IMR-90 (cell line): ENCODE data around the gene MLEC. TPM values are rescaled to one million over a fixed set of nuclear protein-coding genes. Genes with fewer than 3 reads are reported as not detected.

Experiments
- ATAC-seq: fragments of 200-7000 bp; cut with Tn5 transposase; 2 replicates; pipeline ENCODE4 v1.9.1; 2020; ENCODE audit warnings: low read depth, mild to moderate bottlenecking, moderate library complexity
- BruUV-seq: library from RNA; stranded (reverse); fragments of 400-500 nt; replicated peaks from 2 replicates; lab custom pipeline; 2021; lab: Mats Ljungman, UMichigan
- CTCF ChIA-PET: fragments of 300-600 bp; formaldehyde crosslinking; extraction: SDS; loops from one replicate; lab custom pipeline; 2021; ENCODE audit warnings: antibody characterized with exemption; lab: Yijun Ruan, JAX
- POLR2A ChIA-PET: fragments of 300-600 bp; sonication (Branson Sonifier 250); formaldehyde crosslinking; loops from one replicate; lab custom pipeline; 2022; ENCODE audit warnings: antibody characterized with exemption; ENCODE audit not compliant: unreplicated experiment; lab: Charles Lee
- DNase-seq: peaks from one replicate; pipeline ENCODE4 v3.0.0; 2013
- H2AFZ ChIP-seq: replicated peaks from 2 replicates; pipeline ENCODE3; 2013; ENCODE audit warnings: low read length, mild to moderate bottlenecking; ENCODE audit not compliant: poor library complexity
- H2AK5ac ChIP-seq: 2 replicates; pipeline ENCODE4 v1.6.1; 2013; ENCODE audit warnings: low read depth, low read length, inconsistent platforms
- H2AK9ac ChIP-seq: replicated peaks from 2 replicates; pipeline ENCODE3; 2013; ENCODE audit warnings: mild to moderate bottlenecking, low read depth, low read length, moderate library complexity; ENCODE audit not compliant: poor library complexity
- H2BK120ac ChIP-seq: 2 replicates; pipeline ENCODE4 v1.6.1; 2013; ENCODE audit warnings: low read depth, low read length, inconsistent platforms
- H2BK15ac ChIP-seq: 3 replicates; pipeline ENCODE4 v1.6.1; 2013; ENCODE audit warnings: low read depth, low read length, inconsistent platforms
- H2BK20ac ChIP-seq: 2 replicates; pipeline ENCODE4 v1.6.1; 2013; ENCODE audit warnings: low read depth, mild to moderate bottlenecking, inconsistent platforms, low read length, moderate library complexity
- H2BK5ac ChIP-seq: 2 replicates; pipeline ENCODE4 v1.6.1; 2013; ENCODE audit warnings: mild to moderate bottlenecking, low read depth, low read length, inconsistent platforms; ENCODE audit not compliant: poor library complexity, severe bottlenecking
- H3K14ac ChIP-seq: replicated peaks from 2 replicates; pipeline ENCODE4 v1.6.1; 2013; ENCODE audit warnings: low read depth, low read length, inconsistent platforms
- H3K18ac ChIP-seq: 2 replicates; pipeline ENCODE4 v1.6.1; 2013; ENCODE audit warnings: low read depth, low read length, control low read depth
- H3K23ac ChIP-seq: 2 replicates; pipeline ENCODE4 v1.6.1; 2013; ENCODE audit warnings: low read depth, low read length, inconsistent platforms
- H3K27ac ChIP-seq: 2 replicates; pipeline ENCODE4 v1.5.1; 2013; ENCODE audit warnings: mild to moderate bottlenecking, control low read depth, low read length; ENCODE audit not compliant: insufficient read depth
- H3K27me3 ChIP-seq: 2 replicates; pipeline ENCODE4 v1.6.1; 2013; ENCODE audit warnings: low read length; ENCODE audit not compliant: control insufficient read depth, insufficient read depth
- H3K36me3 ChIP-seq: 2 replicates; pipeline ENCODE4 v1.6.1; 2013; ENCODE audit warnings: low read length, mixed read lengths; ENCODE audit not compliant: control insufficient read depth, insufficient read depth
- H3K4ac ChIP-seq: 2 replicates; pipeline ENCODE4 v1.6.1; 2013; ENCODE audit warnings: low read depth, low read length, inconsistent platforms
- H3K4me1 ChIP-seq: 2 replicates; pipeline ENCODE4 v1.6.1; 2013; ENCODE audit warnings: low read length, mixed read lengths; ENCODE audit not compliant: control insufficient read depth, insufficient read depth
- H3K4me2 ChIP-seq: 2 replicates; pipeline ENCODE4 v1.6.1; 2013; ENCODE audit warnings: low read depth, mild to moderate bottlenecking, control low read depth, low read length, moderate library complexity
- H3K4me3 ChIP-seq: 2 replicates; pipeline ENCODE4 v1.5.1; 2013; ENCODE audit warnings: low read depth, mild to moderate bottlenecking, control low read depth, low read length, moderate library complexity; ENCODE audit not compliant: insufficient read depth
- H3K56ac ChIP-seq: 2 replicates; pipeline ENCODE4 v1.6.1; 2013; ENCODE audit warnings: low read length, inconsistent platforms; ENCODE audit not compliant: insufficient read depth; ENCODE audit errors: extremely low read depth
- H3K79me1 ChIP-seq, 2 experiments: 2 replicates each; pipeline ENCODE4 v1.6.1; 2013; ENCODE audit warnings: low read length in 2 of 2, inconsistent platforms in 1 of 2, low read depth in 1 of 2
- H3K9ac ChIP-seq: 2 replicates; pipeline ENCODE4 v1.6.1; 2013; ENCODE audit warnings: low read depth, low read length, control low read depth
- H3K9me1 ChIP-seq: 2 replicates; pipeline ENCODE4 v1.6.1; 2013; ENCODE audit warnings: low read length, inconsistent platforms; ENCODE audit not compliant: insufficient read depth
- H3K9me3 ChIP-seq: 2 replicates; pipeline ENCODE4 v1.6.1; 2013; ENCODE audit warnings: low read length; ENCODE audit not compliant: control insufficient read depth, insufficient read depth
- H4K20me1 ChIP-seq: 2 replicates; pipeline ENCODE4 v1.6.1; 2013; ENCODE audit warnings: low read length, inconsistent platforms; ENCODE audit not compliant: insufficient read depth
- H4K5ac ChIP-seq: 2 replicates; pipeline ENCODE4 v1.6.1; 2013; ENCODE audit warnings: mild to moderate bottlenecking, low read depth, low read length, control low read depth
- H4K8ac ChIP-seq, 2 experiments: 2 replicates each; pipeline ENCODE4 v1.6.1; 2013; ENCODE audit warnings: low read depth in 2 of 2, low read length in 2 of 2, control low read depth in 1 of 2, inconsistent platforms in 1 of 2
- H4K91ac ChIP-seq: 2 replicates; pipeline ENCODE4 v1.6.1; 2013; ENCODE audit warnings: low read depth, low read length, inconsistent platforms; ENCODE audit not compliant: insufficient read depth
- BHLHE40 ChIP-seq: fragments of 150-350 bp; IDR thresholded peaks from 2 replicates; pipeline ENCODE4 v1.6.1; 2016; ENCODE audit warnings: mild to moderate bottlenecking, low read depth, low read length
- CHD1 ChIP-seq: IDR thresholded peaks from 2 replicates; pipeline ENCODE4 v1.6.1; 2012; ENCODE audit warnings: low read depth, low read length, improper control_type of control experiment
- FOS ChIP-seq: fragments of 150-350 bp; IDR thresholded peaks from 2 replicates; pipeline ENCODE4 v1.6.1; 2016; ENCODE audit warnings: low read depth, low read length
- MAZ ChIP-seq: IDR thresholded peaks from 2 replicates; pipeline ENCODE4 v1.6.1; 2012; ENCODE audit warnings: low read depth, mild to moderate bottlenecking, low read length, improper control_type of control experiment, moderate library complexity, borderline replicate concordance
- MXI1 ChIP-seq: IDR thresholded peaks from 2 replicates; pipeline ENCODE4 v1.6.1; 2012; ENCODE audit warnings: low read depth, mild to moderate bottlenecking, low read length, moderate library complexity, borderline replicate concordance
- NFE2L2 ChIP-seq: fragments of 150-350 bp; IDR thresholded peaks from 2 replicates; pipeline ENCODE4 v1.6.1; 2016; ENCODE audit warnings: low read depth, mild to moderate bottlenecking, low read length
- POLR2A ChIP-seq: IDR thresholded peaks from 2 replicates; pipeline ENCODE4 v1.6.1; 2012; ENCODE audit warnings: mild to moderate bottlenecking, low read depth, low read length
- RAD21 ChIP-seq: IDR thresholded peaks from 2 replicates; pipeline ENCODE4 v1.6.1; 2012; ENCODE audit warnings: low read length, improper control_type of control experiment
- SMC3 ChIP-seq: fragments of 150-350 bp; IDR thresholded peaks from 2 replicates; pipeline ENCODE4 v1.6.1; 2016; ENCODE audit warnings: low read depth, mild to moderate bottlenecking, antibody characterized with exemption, low read length, moderate library complexity
- WGBS, 2 experiments: methylation state at CpG; one replicate each; pipeline versions ENCODE4 v1.1.5 to v1.1.7; 2013; ENCODE audit warnings: missing lambda C conversion rate in 2 of 2; ENCODE audit not compliant: insufficient read length in 1 of 2; ENCODE audit errors: extremely low coverage in 2 of 2; 5-methylcytosine and 5-hydroxymethylcytosine counted together
- dilution Hi-C: fragments of 300-500 bp; cut with HindIII; formaldehyde crosslinking; loops from one replicate; pipeline ENCODE4 v1.14.3; 2018; ENCODE audit warnings: low sequenced_read_pairs; ENCODE audit not compliant: unreplicated experiment
- in situ Hi-C: fragments of 300-500 bp; cut with MboI; formaldehyde crosslinking; loops from 3 replicates; pipeline ENCODE4 v1.14.3; 2019; ENCODE audit warnings: low sequenced_read_pairs, inconsistent platforms, mixed read lengths
- intact Hi-C: fragments of 100-400 bp; cut with micrococcal nuclease; formaldehyde crosslinking; loops from 2 replicates; pipeline ENCODE4 v1.10.0; 2022
- polyA plus RNA-seq, 3 experiments: library from polyadenylated mRNA; depleted of rRNA; stranded (reverse); fragments of >200 nt; gene quantifications; 2 replicates each; pipeline ENCODE4 v1.2.3, GENCODE V29; 2012; ENCODE audit warnings: low replicate concordance in 1 of 3
- total RNA-seq: library from RNA; depleted of rRNA; stranded (reverse); fragments of >200 nt; gene quantifications from 2 replicates; pipeline ENCODE4 v1.2.3, GENCODE V29; 2012
- TF ChIP-seq, protein P1 (sequence below): fragments of 150-350 bp; IDR thresholded peaks from 2 replicates; pipeline ENCODE4 v1.6.1; 2016; ENCODE audit warnings: low read depth, mild to moderate bottlenecking, low read length, moderate library complexity, borderline replicate concordance
- TF ChIP-seq, protein P2 (sequence below): fragments of 150-350 bp; IDR thresholded peaks from 2 replicates; pipeline ENCODE4 v1.6.1; 2017; ENCODE audit warnings: mild to moderate bottlenecking, antibody characterized with exemption, low read length, low read depth

Gene MLEC
- total and polyA plus RNA-seq, 2 of the 4 experiments (the other 2 are of a cell fraction): 44.1 to 137 TPM

DNA sequence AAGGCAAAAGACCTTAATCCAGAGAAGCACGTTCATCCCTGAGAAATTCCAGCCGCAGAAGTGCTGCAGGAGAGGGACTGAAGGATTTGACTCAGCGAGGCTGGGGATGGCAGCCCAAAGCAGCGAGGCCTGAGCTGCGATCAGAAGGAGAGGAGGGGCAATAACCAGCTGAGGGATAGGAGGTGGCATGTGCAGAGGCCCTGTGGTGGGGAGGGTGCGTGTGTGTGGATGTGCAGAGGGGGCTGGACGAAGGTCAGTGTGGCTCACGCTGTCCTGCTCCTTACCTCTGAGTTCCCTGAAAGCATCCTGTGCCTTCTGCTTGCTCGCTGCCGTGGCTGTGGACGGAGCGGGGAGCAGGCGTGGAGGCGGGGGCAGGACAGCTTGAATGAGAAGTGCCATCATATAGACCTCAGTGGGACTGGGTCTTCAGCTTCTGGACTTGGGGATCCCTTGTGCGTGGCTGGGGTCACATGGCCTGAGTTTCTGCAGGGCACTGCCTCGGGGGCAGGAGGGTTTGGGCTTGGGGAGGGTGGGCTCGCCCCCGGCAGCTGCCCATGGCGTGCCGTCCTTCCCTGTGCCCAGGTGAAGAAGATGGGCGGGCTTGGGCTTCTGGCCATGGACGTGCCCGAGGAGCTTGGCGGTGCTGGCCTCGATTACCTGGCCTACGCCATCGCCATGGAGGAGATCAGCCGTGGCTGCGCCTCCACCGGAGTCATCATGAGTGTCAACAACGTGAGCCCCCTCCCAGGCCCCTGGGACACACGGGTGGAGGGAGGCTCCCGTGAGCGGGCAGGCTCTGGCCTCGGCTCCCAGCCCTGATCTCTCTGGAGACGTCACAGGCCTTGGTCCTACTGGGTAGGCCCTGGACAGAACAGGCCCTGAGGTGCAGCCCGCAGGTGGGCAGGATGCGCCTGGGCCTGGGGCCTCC, 49.7 kb downstream of the MLEC start:
- no peak for TF ChIP-seq FOS
- no peak for TF ChIP-seq MAZ
- no peak for TF ChIP-seq SMC3
- no peak for TF ChIP-seq RAD21
- TF ChIP-seq, protein P1, sequence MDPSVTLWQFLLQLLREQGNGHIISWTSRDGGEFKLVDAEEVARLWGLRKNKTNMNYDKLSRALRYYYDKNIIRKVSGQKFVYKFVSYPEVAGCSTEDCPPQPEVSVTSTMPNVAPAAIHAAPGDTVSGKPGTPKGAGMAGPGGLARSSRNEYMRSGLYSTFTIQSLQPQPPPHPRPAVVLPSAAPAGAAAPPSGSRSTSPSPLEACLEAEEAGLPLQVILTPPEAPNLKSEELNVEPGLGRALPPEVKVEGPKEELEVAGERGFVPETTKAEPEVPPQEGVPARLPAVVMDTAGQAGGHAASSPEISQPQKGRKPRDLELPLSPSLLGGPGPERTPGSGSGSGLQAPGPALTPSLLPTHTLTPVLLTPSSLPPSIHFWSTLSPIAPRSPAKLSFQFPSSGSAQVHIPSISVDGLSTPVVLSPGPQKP: no peak
- TF ChIP-seq, protein P2, sequence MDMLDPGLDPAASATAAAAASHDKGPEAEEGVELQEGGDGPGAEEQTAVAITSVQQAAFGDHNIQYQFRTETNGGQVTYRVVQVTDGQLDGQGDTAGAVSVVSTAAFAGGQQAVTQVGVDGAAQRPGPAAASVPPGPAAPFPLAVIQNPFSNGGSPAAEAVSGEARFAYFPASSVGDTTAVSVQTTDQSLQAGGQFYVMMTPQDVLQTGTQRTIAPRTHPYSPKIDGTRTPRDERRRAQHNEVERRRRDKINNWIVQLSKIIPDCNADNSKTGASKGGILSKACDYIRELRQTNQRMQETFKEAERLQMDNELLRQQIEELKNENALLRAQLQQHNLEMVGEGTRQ: no peak
- no peak for TF ChIP-seq NFE2L2
- no peak for TF ChIP-seq BHLHE40
- TF ChIP-seq CHD1: no peak
- TF ChIP-seq MXI1: no peak
- TF ChIP-seq POLR2A: no peak

More for the DNA sequence above, 49.7 kb downstream of the MLEC start:
- Histone ChIP-seq H2BK120ac (no peak overlapping the region), H3K9me1 (no peaks in the 10 kb centered on the region), H3K4ac (no peak overlapping the region), H3K36me3 (no peaks in the 10 kb centered on the region; the same call in 1 of the 2 replicates), H2AK5ac (no peak overlapping the region), H4K8ac (no peak overlapping the region), H3K79me1 (no peaks in the 10 kb centered on the region), H3K4me3 (no peak overlapping the region), H4K91ac (no peak overlapping the region), H2AK9ac (no peak overlapping the region), H4K5ac (no peak overlapping the region), H3K4me1 (no peaks in the 10 kb centered on the region), H3K14ac (no peak overlapping the region), H2AFZ (no peak overlapping the region), H3K9me3 (no peaks in the 10 kb centered on the region), H2BK15ac (no peak overlapping the region), H2BK20ac (no peak overlapping the region), H3K27ac (no peak overlapping the region), H3K27me3 (no peaks in the 10 kb centered on the region), H3K4me2 (no peak overlapping the region), H4K20me1 (no peaks in the 10 kb centered on the region), H3K23ac (no peak overlapping the region), H3K18ac (no peak overlapping the region), H2BK5ac (no peak overlapping the region), H3K56ac (no peak overlapping the region), H3K9ac (no peak overlapping the region)
- ChIA-PET POLR2A (no interaction called here), CTCF (no interaction called here)
- in situ Hi-C loops: no loop called here
- ATAC-seq: no peak
- 86% methylated on average over 27 of the region's 38 CpGs; no CpG with 5 or more reads in 1 of the 2 experiments for WGBS, 2 experiments
- DNase-seq: no peak
- dilution Hi-C loops: no loop called here
- intact Hi-C loops: no loop called here
- BruUV-seq: no TSS peak
